Renal cortical epithelial cell (primary cell): ENCODE measurements around the gene SFT2D1. TPM values are rescaled to one million over a fixed set of nuclear protein-coding genes. Genes with fewer than 3 reads are reported as not detected.
"Not testable (repeated sequence)": the region's sequence is repeated elsewhere in the genome, so short reads cannot be mapped to it uniquely, and the experiment has no call there.

ENCODE experiments used
- DNase-seq: peaks from one replicate; pipeline ENCODE4 v3.0.0-alpha.2; 2011; ENCODE audit warnings: low read depth
- total RNA-seq: library from RNA; depleted of rRNA; stranded (reverse); fragments of >200 nt; gene quantifications from 2 replicates; pipeline ENCODE4 v1.2.3, GENCODE V29; 2014

SFT2D1 gene
- total RNA-seq, 1 donor from 2014 or later: 49.9 TPM

GRCh38 chr6:166364456-166364855, 22.1 kb upstream of the SFT2D1 start:
- no peak for DNase-seq

- DNase-seq: not testable (repeated sequence)
Measured at GRCh38 chr6:166362427-166362826, 20.1 kb upstream of the SFT2D1 start.

- no peak for DNase-seq
Measured at GRCh38 chr6:166361077-166361429, 18.7 kb upstream of the SFT2D1 start.

- no peak for DNase-seq
Measured at GRCh38 chr6:166360243-166361076, 18.1 kb upstream of the SFT2D1 start.

GRCh38 chr6:166355552-166355951, 13.2 kb upstream of the SFT2D1 start:
- DNase-seq: no peak

GRCh38 chr6:166354965-166355364, 12.6 kb upstream of the SFT2D1 start:
- no peak for DNase-seq

- DNase-seq: no peak
Measured at GRCh38 chr6:166354143-166354542, 11.8 kb upstream of the SFT2D1 start.

- DNase-seq: no peak
Measured at GRCh38 chr6:166353507-166353906, 11.2 kb upstream of the SFT2D1 start.

GRCh38 chr6:166352923-166353322, 10.6 kb upstream of the SFT2D1 start:
- no peak for DNase-seq

GRCh38 chr6:166351715-166352285, 9.5 kb upstream of the SFT2D1 start:
- peak; percentile 94 for DNase-seq

- no peak for DNase-seq
Measured at GRCh38 chr6:166348305-166348949, 6.1 kb upstream of the SFT2D1 start.

GRCh38 chr6:166346965-166347364, 4.6 kb upstream of the SFT2D1 start:
- no peak for DNase-seq

- no peak for DNase-seq
Measured at GRCh38 chr6:166346449-166346848, 4.1 kb upstream of the SFT2D1 start.

- not testable (repeated sequence) for DNase-seq
Measured at GRCh38 chr6:166345672-166346071, 3.3 kb upstream of the SFT2D1 start.

- DNase-seq: not testable (repeated sequence)
Measured at GRCh38 chr6:166344921-166345320, 2.6 kb upstream of the SFT2D1 start.

- no peak for DNase-seq
Measured at GRCh38 chr6:166344240-166344639, 1.9 kb upstream of the SFT2D1 start.

GRCh38 chr6:166343150-166343487, 774 bp upstream of the SFT2D1 start:
- DNase-seq: no peak

- no peak for DNase-seq
Measured at GRCh38 chr6:166341977-166342348, 382 bp downstream of the SFT2D1 start.

- DNase-seq: no peak
Measured at GRCh38 chr6:166341464-166341863, 881 bp downstream of the SFT2D1 start.

- no peak for DNase-seq
Measured at GRCh38 chr6:166338854-166339253, 3.5 kb downstream of the SFT2D1 start.

GRCh38 chr6:166336847-166337246, 5.5 kb downstream of the SFT2D1 start:
- no peak for DNase-seq

- DNase-seq: no peak
Measured at GRCh38 chr6:166335378-166336302, 6.7 kb downstream of the SFT2D1 start.
